Stimulated activated CD8-positive, alpha-beta memory T cell treated with anti-CD3 and anti-CD28 coated beads, Interleukin-12 subunit alpha, Interleukin-12 subunit beta, amount 100 ng/mL, for 1 hour (primary cell): Measurements from ENCODE around the gene PPP1R2B.
"Not testable (repeated sequence)": the region's sequence is repeated elsewhere in the genome, so short reads cannot be mapped to it uniquely, and the experiment has no call there.

ENCODE experiments used
- DNase-seq: peaks from one replicate; pipeline ENCODE4 v3.0.0-alpha.2; 2020; ENCODE audit warnings: low read depth

PPP1R2B gene

DNA sequence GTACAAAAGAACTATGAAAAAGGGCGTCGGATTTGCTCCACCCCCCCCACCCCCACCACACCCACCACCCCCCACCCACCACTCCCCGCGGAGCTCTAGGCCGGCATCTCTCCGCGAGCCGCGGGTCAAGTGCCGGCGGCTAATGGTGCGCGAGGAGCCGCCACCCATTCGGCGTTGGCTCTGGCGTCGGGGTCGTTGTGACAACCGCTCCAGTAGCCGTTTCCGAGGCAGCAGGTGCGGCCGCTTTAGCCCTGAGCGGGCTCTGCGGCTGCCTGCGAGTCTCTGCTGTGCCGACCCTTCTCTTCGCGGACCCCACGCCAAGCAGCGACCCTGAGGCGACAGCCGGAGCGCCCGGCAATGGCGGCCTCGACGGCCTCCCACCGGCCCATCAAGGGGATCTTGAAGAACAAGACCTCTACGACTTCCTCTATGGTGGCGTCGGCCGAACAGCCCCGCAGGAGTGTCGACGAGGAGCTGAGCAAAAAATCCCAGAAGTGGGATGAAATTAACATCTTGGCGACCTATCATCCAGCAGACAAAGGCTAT lies at the start of gene PPP1R2B:
PPP1R2B (plus strand) TSS at position 90 of the 546 bp plus-strand sequence; CDS start at position 358, 268 bp downstream.
- DNase-seq: no peak

DNA sequence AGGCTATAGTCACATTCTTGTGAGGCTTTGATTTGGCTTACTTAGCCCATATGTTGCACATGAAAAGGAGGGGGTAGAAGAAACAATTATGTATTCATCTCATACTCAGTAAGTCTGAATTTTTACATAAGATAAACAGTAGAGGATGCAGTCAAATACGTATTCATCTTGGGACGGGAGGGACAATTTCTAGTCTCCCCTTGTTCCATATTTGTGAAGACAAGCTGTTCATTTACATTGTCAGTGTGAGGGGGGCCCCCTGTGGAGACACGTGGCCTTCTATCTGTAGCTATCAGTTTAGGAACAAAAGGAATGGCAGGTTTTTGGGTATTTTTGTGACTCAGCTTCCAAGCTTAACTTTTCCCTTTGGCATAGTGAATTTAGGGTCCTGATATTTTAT lies 49.2 kb upstream of the PPP1R2B start:
- no peak for DNase-seq

DNA sequence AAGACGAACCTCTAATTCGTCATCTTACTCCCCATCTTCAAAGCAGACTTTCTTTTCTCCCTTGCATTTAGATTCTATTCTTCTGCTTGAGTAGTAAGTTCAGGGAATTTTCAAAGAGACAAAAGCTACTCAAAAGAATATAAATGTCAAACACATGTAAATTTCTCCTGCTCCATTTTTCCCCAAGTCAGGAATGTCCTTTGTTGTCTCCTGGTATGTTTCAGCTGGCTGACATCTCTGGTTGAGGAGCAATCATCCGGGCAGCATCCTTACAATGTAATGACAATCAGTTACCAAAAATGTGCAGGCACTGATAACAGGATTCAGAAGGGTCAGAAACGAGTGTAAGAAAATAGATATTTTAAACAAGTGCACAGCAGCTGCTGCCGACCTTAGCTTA lies 47.6 kb upstream of the PPP1R2B start:
- no peak for DNase-seq

GRCh38 chr5:156803404-156803803 lies 46.7 kb upstream of the PPP1R2B start:
- DNase-seq: no peak

DNA sequence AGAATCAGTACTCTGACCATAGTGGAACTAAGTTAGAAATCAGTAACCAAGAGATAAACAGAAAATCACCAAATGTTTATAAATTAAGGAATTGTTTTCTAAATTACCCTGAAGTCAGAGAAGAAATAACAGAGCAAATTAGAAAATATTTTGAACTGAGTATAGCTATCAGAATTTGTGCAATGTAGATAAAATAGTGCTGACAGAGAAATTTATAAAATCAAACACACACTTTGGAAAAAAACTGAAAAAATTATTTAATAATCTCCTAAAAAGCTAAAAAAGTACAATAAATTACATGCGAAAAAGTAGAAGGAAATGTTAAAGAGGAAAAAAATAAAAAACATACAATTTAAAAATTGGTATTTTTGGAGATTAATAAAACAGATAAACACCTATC lies 37.1 kb upstream of the PPP1R2B start:
- DNase-seq: no peak

- DNase-seq: no peak
Observed at GRCh38 chr5:156815988-156816599, 34.0 kb upstream of the PPP1R2B start.

DNA sequence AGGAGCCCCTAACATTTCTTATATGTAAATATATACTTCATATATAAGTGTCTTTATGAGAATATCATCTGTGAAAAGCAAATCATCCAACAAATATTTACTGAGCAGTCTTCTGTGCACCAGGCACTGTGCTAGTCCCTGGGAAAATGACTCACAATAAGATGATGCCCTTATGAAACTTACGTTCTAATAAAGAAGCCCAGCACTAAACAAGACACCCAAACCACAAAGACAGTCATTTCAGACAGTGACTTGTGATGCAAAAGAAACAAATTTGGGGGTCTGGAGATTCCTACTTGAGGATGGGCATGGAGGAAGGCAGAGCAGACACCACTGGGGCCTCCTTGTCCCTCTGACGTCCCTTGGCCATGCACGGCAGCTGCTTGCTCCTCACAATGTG lies 30.6 kb upstream of the PPP1R2B start:
- no peak for DNase-seq

- DNase-seq: no peak
Observed at GRCh38 chr5:156819967-156820581, 30.0 kb upstream of the PPP1R2B start.

GRCh38 chr5:156824241-156824640 lies 25.9 kb upstream of the PPP1R2B start:
- no peak for DNase-seq

DNA sequence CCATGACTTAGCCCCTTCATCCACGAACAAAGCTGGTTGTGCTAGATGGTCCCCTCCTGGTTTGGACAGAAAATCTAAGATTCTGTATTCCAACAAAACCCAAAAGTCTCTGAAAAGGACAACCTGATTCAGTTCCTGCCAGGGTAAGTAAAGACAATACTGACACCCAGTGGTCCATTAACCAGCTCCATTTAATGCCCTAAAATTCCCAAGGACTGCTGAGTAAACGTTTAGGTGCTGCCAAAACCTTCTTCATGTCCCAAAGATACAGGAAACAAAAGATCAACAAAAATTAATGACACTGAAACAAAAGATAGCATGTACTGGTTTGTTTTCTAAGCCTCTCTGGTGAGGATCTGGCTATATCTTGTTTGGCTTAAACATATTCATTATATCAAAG lies 25.3 kb upstream of the PPP1R2B start:
- no peak for DNase-seq

- DNase-seq: no peak
Observed at GRCh38 chr5:156825688-156826087, 24.4 kb upstream of the PPP1R2B start.

DNA sequence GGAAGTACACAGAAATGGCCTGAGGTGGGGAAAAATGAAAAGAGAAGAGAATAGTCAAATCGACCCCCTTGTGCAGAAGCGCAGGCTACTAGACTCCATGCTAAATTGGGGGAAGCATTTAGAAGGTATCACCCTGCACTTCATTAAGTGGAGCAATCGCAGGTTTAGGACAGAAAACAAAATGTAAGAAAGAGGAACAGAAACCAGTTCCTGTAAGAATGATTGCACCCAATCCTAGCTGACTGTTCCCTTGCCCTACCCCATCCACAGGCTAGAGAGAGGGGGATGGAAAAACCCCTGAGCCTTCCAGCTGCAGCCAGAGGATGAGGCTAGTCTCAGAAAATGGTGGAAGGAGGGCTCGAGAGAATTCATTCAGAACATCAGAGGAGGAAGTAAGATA lies 23.9 kb upstream of the PPP1R2B start:
- DNase-seq: no peak

GRCh38 chr5:156834916-156835315 lies 15.2 kb upstream of the PPP1R2B start:
- DNase-seq: no peak

DNA sequence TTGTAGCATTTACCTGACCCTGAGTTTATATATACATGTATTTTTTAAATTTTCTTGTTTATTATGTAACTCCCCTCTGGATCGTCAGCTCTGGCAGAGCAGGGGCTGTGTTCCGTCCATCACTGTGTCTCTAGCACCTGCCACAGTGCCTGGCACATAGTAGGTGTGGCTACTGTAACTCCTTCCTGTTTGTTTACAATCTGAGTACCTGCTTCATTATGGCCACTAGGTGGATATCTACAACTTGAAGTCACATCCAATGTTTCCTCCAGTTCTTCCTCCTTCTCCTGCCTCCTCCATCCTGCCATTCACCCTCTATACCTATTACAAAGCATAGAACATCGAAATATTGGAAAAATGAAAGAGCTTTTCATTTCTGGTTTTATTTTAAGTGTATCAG lies 14.2 kb upstream of the PPP1R2B start:
- DNase-seq: no peak

DNA sequence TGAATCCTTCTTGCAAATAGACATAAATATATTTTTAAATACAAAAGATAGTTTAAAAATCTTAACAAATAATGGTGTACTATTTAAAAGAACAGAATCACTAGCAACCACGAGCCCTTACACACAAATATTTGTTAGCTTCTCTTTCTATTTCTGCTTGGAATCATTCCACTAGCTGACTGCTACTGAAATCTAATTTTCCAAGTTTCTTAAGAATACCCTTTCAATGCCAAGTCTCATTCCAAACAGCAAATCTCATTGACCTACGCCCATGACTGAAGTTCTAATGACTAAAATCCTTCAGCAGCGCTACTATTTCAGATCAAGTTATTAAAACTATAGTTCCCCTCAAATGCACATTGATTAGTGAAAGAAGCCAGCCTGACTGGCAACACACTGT lies 13.2 kb upstream of the PPP1R2B start:
- no peak for DNase-seq

- no peak for DNase-seq
Observed at GRCh38 chr5:156838961-156839360, 11.1 kb upstream of the PPP1R2B start.

DNA sequence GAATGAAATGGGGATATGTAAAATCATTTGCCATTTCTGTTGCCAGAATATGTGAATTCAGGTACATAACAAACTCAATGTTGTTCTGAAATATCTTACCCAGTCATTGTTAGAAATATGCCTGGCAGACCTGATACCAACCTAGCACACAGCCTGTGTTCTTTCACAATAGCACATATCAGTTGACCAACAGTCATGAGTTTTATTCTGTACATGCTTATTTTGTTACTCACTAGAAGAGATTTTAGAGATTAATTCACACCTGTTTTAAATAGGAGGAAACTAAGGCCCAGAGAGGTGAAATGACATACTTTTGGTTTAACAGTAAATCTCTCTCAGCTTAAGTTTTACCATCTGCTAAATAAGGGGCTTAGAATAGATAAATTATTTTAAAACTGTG lies 8.4 kb upstream of the PPP1R2B start:
- DNase-seq: no peak

DNA sequence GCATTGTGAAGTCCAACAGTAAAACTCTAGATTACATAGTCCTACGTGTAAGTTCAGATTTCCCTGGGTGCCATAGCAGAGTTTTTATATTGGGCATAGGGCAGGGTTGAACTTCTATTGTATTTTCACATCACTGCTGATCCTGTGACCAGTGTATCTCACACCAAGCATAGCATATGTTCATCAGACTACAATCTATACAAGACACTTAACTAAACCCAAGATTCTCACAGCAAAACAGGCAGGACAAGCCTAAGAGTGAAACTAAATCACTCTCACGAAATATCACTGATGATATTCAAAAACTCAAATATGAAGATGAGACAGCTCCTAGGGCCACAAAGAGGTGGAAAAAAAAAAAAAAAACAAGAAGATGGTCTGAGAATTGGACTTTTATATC lies 3.2 kb upstream of the PPP1R2B start:
- no peak for DNase-seq

DNA sequence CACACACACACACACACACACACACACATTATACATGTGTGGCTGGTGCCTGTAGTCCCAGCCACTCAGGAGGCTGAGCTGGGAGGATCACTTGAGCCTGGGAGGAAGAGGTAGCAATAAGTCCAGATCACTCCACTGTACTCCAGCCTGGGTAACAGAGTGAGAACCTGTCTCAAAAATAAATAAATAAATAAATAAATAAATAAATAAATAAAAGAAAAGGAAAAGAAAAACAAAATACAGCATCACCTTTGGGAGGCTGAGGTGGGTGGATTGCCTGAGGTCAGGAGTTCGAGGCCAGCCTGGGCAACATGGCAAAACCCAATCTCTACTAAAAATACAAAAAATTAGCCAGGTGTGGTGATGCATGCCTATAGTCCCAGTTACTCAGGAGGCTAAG lies 1.6 kb upstream of the PPP1R2B start:
- DNase-seq: not testable (repeated sequence)

DNA sequence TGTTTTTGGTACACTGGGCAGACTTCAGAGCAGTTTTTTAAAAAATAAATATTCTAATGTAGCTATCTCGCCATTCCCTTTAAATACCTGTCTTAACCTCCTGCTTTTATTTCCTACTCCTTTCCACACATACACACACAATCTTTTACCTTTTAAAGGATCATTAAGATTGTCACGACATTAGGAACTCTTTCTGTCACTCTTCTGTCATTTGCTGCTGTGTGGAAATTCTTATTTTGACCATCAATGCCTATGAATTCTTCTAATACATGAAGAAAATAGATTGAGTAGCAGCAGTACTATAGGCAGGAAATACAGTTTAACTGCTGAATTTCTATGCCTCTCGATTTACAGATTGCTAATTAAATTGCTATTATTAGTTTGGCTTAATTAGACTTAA lies 1.8 kb downstream of the PPP1R2B start:
- DNase-seq: no peak

DNA sequence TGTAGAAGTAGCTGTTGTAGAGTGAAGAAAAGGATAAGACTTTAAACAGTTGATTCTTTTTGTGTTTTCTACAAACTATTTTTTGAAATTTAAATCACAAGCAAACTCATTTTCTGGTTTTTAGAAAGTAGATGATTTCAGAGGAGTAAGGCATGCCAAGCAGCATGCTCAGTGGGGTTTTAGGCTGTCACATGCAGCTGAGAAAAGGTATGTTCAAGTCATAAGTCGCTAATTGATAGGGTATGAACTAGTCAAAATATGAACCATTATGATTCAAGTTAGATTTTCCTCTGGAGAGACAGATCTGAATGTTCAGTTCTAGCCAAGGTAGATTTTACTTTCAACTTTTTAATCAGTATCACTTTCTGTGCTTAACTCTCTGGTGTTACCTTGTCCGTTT lies 3.0 kb downstream of the PPP1R2B start:
- not testable (repeated sequence) for DNase-seq

- DNase-seq: no peak
Observed at GRCh38 chr5:156865427-156865826, 15.3 kb downstream of the PPP1R2B start.

GRCh38 chr5:156870498-156870839 lies 20.4 kb downstream of the PPP1R2B start:
- DNase-seq: no peak

DNA sequence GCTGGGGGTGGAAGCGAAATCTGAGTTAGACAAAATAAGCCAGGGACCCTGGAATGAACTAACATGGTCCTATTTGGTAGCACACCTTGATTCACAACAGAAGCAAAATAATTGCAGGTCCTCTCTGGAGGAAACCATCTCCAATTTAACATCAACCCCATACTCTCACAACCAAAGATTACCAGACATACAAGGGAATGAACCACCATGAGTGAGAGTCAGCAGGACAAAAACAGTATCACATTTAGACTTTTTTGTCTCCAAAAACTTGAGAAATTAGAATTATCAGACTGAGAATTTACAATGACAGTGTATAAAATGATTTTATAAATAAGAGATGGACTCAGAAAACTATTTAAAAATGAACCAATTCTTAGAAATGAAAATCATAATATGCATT lies 21.1 kb downstream of the PPP1R2B start:
- no peak for DNase-seq
